ENCODE data around the gene CCDC183.

DNA sequence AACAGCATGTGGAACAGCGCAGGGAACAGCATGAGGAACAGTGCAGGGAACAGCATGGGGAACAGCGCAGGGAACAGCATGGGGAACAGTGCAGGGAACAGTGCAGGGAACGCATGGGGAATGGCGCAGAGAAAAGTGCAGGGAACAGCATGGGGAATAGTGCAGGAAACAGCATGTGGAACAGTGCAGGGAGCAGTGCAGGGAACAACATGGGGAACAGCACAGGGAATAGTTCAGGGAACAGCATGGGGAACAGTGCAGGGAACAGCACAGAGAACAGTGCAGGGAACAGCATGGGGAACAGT, 40.1 kb upstream of the CCDC183 start:
- TF ChIP-seq CTCF (conservative IDR thresholded peaks at IDR 0.05) (no peak), ZFX (IDR thresholded peaks at IDR 0.05) (no peak)

Data from C4-2B (cell line).